Upper lobe of left lung (tissue), 6 donors: ENCODE results near the gene ABLIM2. TPM values are rescaled to one million over a fixed set of nuclear protein-coding genes. Genes with fewer than 3 reads are reported as not detected.

ENCODE experiments used
- ATAC-seq, 2 donors: fragments of 200-7000 bp; cut with Tn5 transposase; one replicate each; pipeline ENCODE4 v1.9.1; 2022; ENCODE audit warnings: mild to moderate bottlenecking in 2 of 2, moderate library complexity in 2 of 2; ENCODE audit not compliant: low FRiP score in 2 of 2
- DNase-seq, 2 donors: peaks; one replicate each; pipeline ENCODE4 v3.0.0-alpha.2; 2019 to 2020
- H3K27ac ChIP-seq, 4 donors: fragments of 200-600 bp; sonication (generic); one replicate each; pipeline ENCODE4 v1.5.1; 2016 to 2019
- H3K27me3 ChIP-seq, 4 donors: fragments of 200-600 bp; sonication (generic); one replicate each; pipeline ENCODE4 v1.5.1; 2017 to 2019
- H3K36me3 ChIP-seq, 4 donors: fragments of 200-600 bp; sonication (generic); one replicate each; pipeline ENCODE4 v1.5.1; 2016 to 2019
- H3K4me1 ChIP-seq, 4 donors: fragments of 200-600 bp; sonication (generic); one replicate each; pipeline ENCODE4 v1.5.1; 2018 to 2019
- H3K4me3 ChIP-seq, 4 donors: fragments of 200-600 bp; sonication (generic); one replicate each; pipeline ENCODE4 v1.5.1; 2017 to 2019; ENCODE audit warnings: mild to moderate bottlenecking in 2 of 4, moderate library complexity in 1 of 4
- H3K9me3 ChIP-seq, 4 donors: fragments of 200-600 bp; sonication (generic); one replicate each; pipeline ENCODE4 v1.5.1; 2018 to 2019
- CTCF ChIP-seq, 6 experiments: fragments of 450-650 bp in 4 of 6; fragments of 200-600 bp in 2 of 6; sonication (generic) in 2 of 6; IDR thresholded peaks; one replicate each; pipeline ENCODE4 v1.5.1; 2016 to 2019; ENCODE audit warnings: antibody characterized with exemption in 6 of 6
- EP300 ChIP-seq, 4 donors: sonication (generic); formaldehyde crosslinking; IDR thresholded peaks; one replicate each; pipeline ENCODE4 v1.5.1; 2017; ENCODE audit warnings: antibody characterized with exemption in 4 of 4, control low read depth in 2 of 4
- POLR2A ChIP-seq, 4 donors: fragments of 450-650 bp; IDR thresholded peaks; one replicate each; pipeline ENCODE4 v1.5.1; 2016 to 2017; ENCODE audit warnings: antibody characterized with exemption in 4 of 4, mild to moderate bottlenecking in 2 of 4
- POLR2AphosphoS5 ChIP-seq, 2 donors: sonication (generic); formaldehyde crosslinking; IDR thresholded peaks; one replicate each; pipeline ENCODE4 v1.5.1; 2017; ENCODE audit warnings: antibody characterized with exemption in 2 of 2
- WGBS, 2 donors: methylation state at CpG; one replicate each; pipeline ENCODE4 v1.1.5; 2017 to 2018; 5-methylcytosine and 5-hydroxymethylcytosine counted together
- total RNA-seq, 6 donors: library from RNA; depleted of rRNA in 4 of 6; stranded (reverse); fragments of >200 nt in 4 of 6; gene quantifications; one replicate each; pipeline versions ENCODE4 v1.1.0 to v1.2.1, GENCODE V29; 2016 to 2021
- donor health status: DM: no; HTN: no; CAD: no; lungs with moderate emphysema.
- donor health status: DM: no; HTN: yes; CAD: no; lungs with severe emphysema.

Gene ABLIM2
- total RNA-seq, 6 donors from 2014 or later: 3.6 to 36.9 (median 8.1) TPM

- 69 to 77% methylated on average over 9 to 10 of the region's 11 CpGs for WGBS, 2 donors
- Histone ChIP-seq H3K9me3 (no peaks in the 10 kb centered on the region), H3K27me3 (no peaks in the 10 kb centered on the region), H3K36me3 (no peaks in the 10 kb centered on the region), H3K4me1 (peaks cover 0 to 3% (median 1%) of the 10 kb centered on the region in 4 donors), H3K27ac (no peak overlapping the region), H3K4me3 (no peak overlapping the region)
- DNase-seq: no peak
- TF ChIP-seq POLR2AphosphoS5 (IDR thresholded peaks at IDR 0.05) (no peak), EP300 (IDR thresholded peaks at IDR 0.05) (no peak), POLR2A (IDR thresholded peaks at IDR 0.05) (no peak), CTCF (IDR thresholded peaks at IDR 0.05) (no peak)
- no peak for ATAC-seq
Measured at GRCh38 chr4:8033829-8034528, 124.6 kb downstream of the ABLIM2 start.

GRCh38 chr4:8033067-8033755 is 125.4 kb downstream of the ABLIM2 start:
- H3K36me3 ChIP-seq: no peaks in the 10 kb centered on the region
- no peak overlapping the region for H3K4me3 ChIP-seq
- no peaks in the 10 kb centered on the region for H3K4me1 ChIP-seq
- ATAC-seq: no peak
- no peaks in the 10 kb centered on the region for H3K9me3 ChIP-seq
- peak in 1 of 2 donors; percentile 66 for DNase-seq
- no peak overlapping the region for H3K27ac ChIP-seq
- WGBS, 2 donors: 83 to 92% methylated on average over 6 to 17 of the region's 17 CpGs
- H3K27me3 ChIP-seq: no peaks in the 10 kb centered on the region
- TF ChIP-seq POLR2AphosphoS5 (IDR thresholded peaks at IDR 0.05) (no peak), CTCF (IDR thresholded peaks at IDR 0.05) (no peak), EP300 (IDR thresholded peaks at IDR 0.05) (no peak), POLR2A (IDR thresholded peaks at IDR 0.05) (no peak)

DNA sequence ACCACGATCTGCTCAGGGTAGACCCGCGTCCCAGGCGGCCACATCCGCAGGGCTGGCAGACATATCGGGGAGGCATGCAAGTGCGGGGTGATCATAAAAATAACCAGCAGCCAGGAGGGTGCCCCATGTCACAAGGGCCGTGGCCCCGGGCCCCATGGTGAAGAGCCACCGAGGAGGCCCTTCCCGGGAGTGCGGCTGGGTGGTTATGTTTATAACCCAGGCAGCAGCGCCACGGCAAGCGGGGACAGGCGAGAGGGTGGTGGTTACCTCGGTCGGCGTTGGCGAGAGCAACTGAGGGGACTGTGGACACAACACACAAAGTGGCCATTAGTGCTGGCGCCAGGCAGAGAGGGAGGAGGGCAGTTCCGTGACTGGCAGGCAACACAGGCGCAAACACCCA is 126.2 kb downstream of the ABLIM2 start:
- no peak for TF ChIP-seq POLR2A (IDR thresholded peaks at IDR 0.05)
- TF ChIP-seq CTCF (IDR thresholded peaks at IDR 0.05): no peak
- no peak for TF ChIP-seq POLR2AphosphoS5 (IDR thresholded peaks at IDR 0.05)
- TF ChIP-seq EP300 (IDR thresholded peaks at IDR 0.05): no peak
- Histone ChIP-seq H3K4me3 (no peak overlapping the region), H3K9me3 (no peaks in the 10 kb centered on the region), H3K4me1 (no peaks in the 10 kb centered on the region), H3K36me3 (peaks cover 0 to 3% (median 0%) of the 10 kb centered on the region in 4 donors), H3K27me3 (no peaks in the 10 kb centered on the region), H3K27ac (no peak overlapping the region)
- DNase-seq (peak in 1 of 2 donors; percentile 69), ATAC-seq (no peak)
- 89 to 91% methylated on average over 15 to 23 of the region's 23 CpGs for WGBS, 2 donors

- no peak for TF ChIP-seq EP300 (IDR thresholded peaks at IDR 0.05)
- TF ChIP-seq POLR2AphosphoS5 (IDR thresholded peaks at IDR 0.05): no peak
- no peak for TF ChIP-seq POLR2A (IDR thresholded peaks at IDR 0.05)
- Histone ChIP-seq H3K36me3 (peaks cover 0 to 3% (median 0%) of the 10 kb centered on the region in 4 donors), H3K27ac (no peak overlapping the region), H3K9me3 (no peaks in the 10 kb centered on the region), H3K27me3 (no peaks in the 10 kb centered on the region), H3K4me3 (no peak overlapping the region), H3K4me1 (no peaks in the 10 kb centered on the region)
- no peak for ATAC-seq
- peak in 1 of 2 donors; percentile 68 for DNase-seq
- 91 to 96% methylated on average over 15 to 22 of the region's 22 CpGs for WGBS, 2 donors
Measured at GRCh38 chr4:8030121-8030781, 128.4 kb downstream of the ABLIM2 start.

DNA sequence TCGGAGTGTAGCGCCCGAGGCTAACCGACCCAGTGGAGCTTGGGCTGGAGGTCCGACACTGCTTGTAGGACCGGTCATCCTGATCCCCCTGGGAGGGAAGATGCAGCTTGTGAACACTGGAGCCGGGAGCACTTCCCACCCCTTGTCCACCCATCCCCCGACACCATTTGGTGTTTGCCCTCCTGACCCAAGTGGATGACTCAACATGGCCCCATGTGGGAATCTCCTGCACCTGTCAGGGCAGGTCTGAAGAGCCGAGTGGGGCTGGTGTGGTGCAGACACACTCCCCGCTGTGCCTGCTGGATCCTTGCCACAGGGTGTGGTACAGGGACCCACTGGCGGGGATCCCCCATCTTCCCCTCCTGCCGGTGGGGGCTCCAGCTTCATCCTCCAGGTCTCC is 128.9 kb downstream of the ABLIM2 start:
- DNase-seq (peak in 1 of 2 donors; percentile 36), ATAC-seq (no peak)
- Histone ChIP-seq H3K9me3 (no peaks in the 10 kb centered on the region), H3K27ac (no peak overlapping the region), H3K27me3 (no peaks in the 10 kb centered on the region), H3K36me3 (peaks cover 0 to 3% (median 0%) of the 10 kb centered on the region in 4 donors), H3K4me3 (no peak overlapping the region), H3K4me1 (no peaks in the 10 kb centered on the region)
- TF ChIP-seq POLR2A (IDR thresholded peaks at IDR 0.05): no peak
- TF ChIP-seq POLR2AphosphoS5 (IDR thresholded peaks at IDR 0.05): no peak
- no peak for TF ChIP-seq CTCF (IDR thresholded peaks at IDR 0.05)
- TF ChIP-seq EP300 (IDR thresholded peaks at IDR 0.05): no peak
- 80 to 81% methylated on average over 9 to 12 of the region's 12 CpGs for WGBS, 2 donors
